ENCODE results near the gene ZNF211. TPM values are rescaled to one million over a fixed set of nuclear protein-coding genes. Genes with fewer than 3 reads are reported as not detected.

ZNF211 gene
- total RNA-seq, 1 experiment from 2014 or later = 15.8 TPM

GRCh38 chr19:57655443-57655842 lies 22.5 kb downstream of the ZNF211 start:
- no peak for DNase-seq (ENCODE audit: low spot score)

- no peak for DNase-seq (ENCODE audit: low spot score)
Observed at GRCh38 chr19:57656346-57656745, 23.4 kb downstream of the ZNF211 start.

- peak; percentile 45 for DNase-seq (ENCODE audit: low spot score)
Observed at GRCh38 chr19:57664269-57665127, 31.5 kb downstream of the ZNF211 start.

- DNase-seq (ENCODE audit: low spot score) = no peak
Observed at GRCh38 chr19:57665261-57665806, 32.4 kb downstream of the ZNF211 start.

GRCh38 chr19:57667228-57667627 lies 34.3 kb downstream of the ZNF211 start:
- no peak for DNase-seq (ENCODE audit: low spot score)

- no peak for DNase-seq (ENCODE audit: low spot score)
Observed at GRCh38 chr19:57668635-57669034, 35.7 kb downstream of the ZNF211 start, which contains the start of gene ZSCAN4. Gene ZSCAN4, plus strand, starts transcription at chr19:57668935. Its CDS starts 7,211 bp downstream, at chr19:57676146.

GRCh38 chr19:57671124-57671895 lies 38.3 kb downstream of the ZNF211 start:
- DNase-seq (ENCODE audit: low spot score) = no peak

- no peak for DNase-seq (ENCODE audit: low spot score)
Observed at GRCh38 chr19:57672466-57672865, 39.5 kb downstream of the ZNF211 start.

GRCh38 chr19:57675881-57676280 lies 42.9 kb downstream of the ZNF211 start:
- DNase-seq (ENCODE audit: low spot score) = no peak

GRCh38 chr19:57682226-57682766 lies 49.3 kb downstream of the ZNF211 start:
- DNase-seq (ENCODE audit: low spot score) = no peak

GRCh38 chr19:57686727-57687126 lies 53.8 kb downstream of the ZNF211 start:
- DNase-seq (ENCODE audit: low spot score) = no peak

GRCh38 chr19:57687363-57688010 lies 54.5 kb downstream of the ZNF211 start:
- no peak for DNase-seq (ENCODE audit: low spot score)

- DNase-seq (ENCODE audit: low spot score) = no peak
Observed at GRCh38 chr19:57688011-57688763, 55.2 kb downstream of the ZNF211 start.

- peak; percentile 16 for DNase-seq (ENCODE audit: low spot score)
Observed at GRCh38 chr19:57689750-57690149, 56.8 kb downstream of the ZNF211 start.

Other genes with a start within 250 kb of the ZNF211 start
- 22.2 and 30.7 TPM in 2 replicates for gene ZNF548, start 243.3 kb upstream of the ZNF211 start, total RNA-seq (2014; rRNA removed; shearing (Covaris generic))
- gene ZNF17, start 222.0 kb upstream of the ZNF211 start, total RNA-seq (2014; rRNA removed; shearing (Covaris generic)) = 10.0 and 19.1 TPM in 2 replicates
- 15.1 and 24.4 TPM in 2 replicates for gene ZNF749, start 197.8 kb upstream of the ZNF211 start, total RNA-seq (2014; rRNA removed; shearing (Covaris generic))
- 0.05 and 0.45 TPM in 2 replicates for gene VN1R1, start 176.0 kb upstream of the ZNF211 start, total RNA-seq (2014; rRNA removed; shearing (Covaris generic))
- gene ZNF772, start 155.6 kb upstream of the ZNF211 start, total RNA-seq (2014; rRNA removed; shearing (Covaris generic)) = 7.4 and 9.0 TPM in 2 replicates
- gene ZNF419, start 145.4 kb upstream of the ZNF211 start, total RNA-seq (2014; rRNA removed; shearing (Covaris generic)) = 10.1 and 11.8 TPM in 2 replicates
- gene ZNF773, start 133.2 kb upstream of the ZNF211 start, total RNA-seq (2014; rRNA removed; shearing (Covaris generic)) = 4.2 and 15.4 TPM in 2 replicates
- 5.4 and 6.1 TPM in 2 replicates for gene ZNF549, start 105.8 kb upstream of the ZNF211 start, total RNA-seq (2014; rRNA removed; shearing (Covaris generic))
- 4.9 and 5.0 TPM in 2 replicates for gene ZNF550, start 73.3 kb upstream of the ZNF211 start, total RNA-seq (2014; rRNA removed; shearing (Covaris generic))
- gene ZNF416, start 54.3 kb upstream of the ZNF211 start, total RNA-seq (2014; rRNA removed; shearing (Covaris generic)) = 8.5 TPM in 2 replicates
- not detected in 2 replicates for gene ZIK1, start 49.0 kb upstream of the ZNF211 start, total RNA-seq (2014; rRNA removed; shearing (Covaris generic))
- 13.6 and 20.2 TPM in 2 replicates for gene ZNF530, start 33.3 kb upstream of the ZNF211 start, total RNA-seq (2014; rRNA removed; shearing (Covaris generic))
- gene ZNF134, start 18.9 kb upstream of the ZNF211 start, total RNA-seq (2014; rRNA removed; shearing (Covaris generic)) = 36.0 and 48.8 TPM in 2 replicates
- 0.12 TPM in 1 of 2 replicates, not detected in the other for gene ZSCAN4, start 35.8 kb downstream of the ZNF211 start, total RNA-seq (2014; rRNA removed; shearing (Covaris generic))
- gene ZNF551, start 48.8 kb downstream of the ZNF211 start, total RNA-seq (2014; rRNA removed; shearing (Covaris generic)) = 11.2 and 18.7 TPM in 2 replicates
- gene ZNF154, start 76.0 kb downstream of the ZNF211 start, total RNA-seq (2014; rRNA removed; shearing (Covaris generic)) = not detected in 2 replicates
- gene ZNF671, start 94.5 kb downstream of the ZNF211 start, total RNA-seq (2014; rRNA removed; shearing (Covaris generic)) = not detected in 2 replicates
- 20.9 and 26.1 TPM in 2 replicates for gene ZNF776, start 113.6 kb downstream of the ZNF211 start, total RNA-seq (2014; rRNA removed; shearing (Covaris generic))
- 18.9 and 24.6 TPM in 2 replicates for gene ZNF586, start 136.5 kb downstream of the ZNF211 start, total RNA-seq (2014; rRNA removed; shearing (Covaris generic))
- 4.6 and 11.6 TPM in 2 replicates for gene ZNF552, start 181.7 kb downstream of the ZNF211 start, total RNA-seq (2014; rRNA removed; shearing (Covaris generic))
- gene ZNF587B, start 197.1 kb downstream of the ZNF211 start, total RNA-seq (2014; rRNA removed; shearing (Covaris generic)) = 22.9 and 26.6 TPM in 2 replicates
- 24.7 and 31.9 TPM in 2 replicates for gene ZNF587, start 216.7 kb downstream of the ZNF211 start, total RNA-seq (2014; rRNA removed; shearing (Covaris generic))